ENCODE results near the gene GALNT11.
A peak's percentile ranks its signal among the peaks of the same experiment; 100 is the strongest.

GALNT11 gene

GRCh38 chr7:152086513-152086912, 61.0 kb downstream of the GALNT11 start:
- no peak for TF ChIP-seq CTCF (conservative IDR thresholded peaks at IDR 0.05; ENCODE audit: control insufficient read depth, insufficient read depth, low read depth, low read length)
- H3K4me3 ChIP-seq (ENCODE audit: control insufficient read depth, low read depth, low read length), result no peak overlapping the region
- no peak for DNase-seq (ENCODE audit: low read depth)

- H3K4me3 ChIP-seq (ENCODE audit: control insufficient read depth, low read depth, low read length), result no peak overlapping the region
- TF ChIP-seq CTCF (conservative IDR thresholded peaks at IDR 0.05; ENCODE audit: control insufficient read depth, insufficient read depth, low read depth, low read length), result no peak
Measured at GRCh38 chr7:152089183-152089582, 63.7 kb downstream of the GALNT11 start.

GRCh38 chr7:152090747-152091146, 65.3 kb downstream of the GALNT11 start:
- H3K4me3 ChIP-seq (ENCODE audit: control insufficient read depth, low read depth, low read length), result no peak overlapping the region
- no peak for DNase-seq (ENCODE audit: low read depth)
- no peak for TF ChIP-seq CTCF (conservative IDR thresholded peaks at IDR 0.05; ENCODE audit: control insufficient read depth, insufficient read depth, low read depth, low read length)

More at GRCh38 chr7:152089183-152089582, 63.7 kb downstream of the GALNT11 start:
- no peak for DNase-seq (ENCODE audit: low read depth)

- DNase-seq (ENCODE audit: low read depth), result peak; percentile 27
- no peak overlapping the region for H3K4me3 ChIP-seq (ENCODE audit: control insufficient read depth, low read depth, low read length)
- no peak for TF ChIP-seq CTCF (conservative IDR thresholded peaks at IDR 0.05; ENCODE audit: control insufficient read depth, insufficient read depth, low read depth, low read length)
Measured at GRCh38 chr7:152093717-152094116, 68.2 kb downstream of the GALNT11 start.

- no peak for TF ChIP-seq CTCF (conservative IDR thresholded peaks at IDR 0.05; ENCODE audit: control insufficient read depth, insufficient read depth, low read depth, low read length)
- no peak overlapping the region for H3K4me3 ChIP-seq (ENCODE audit: control insufficient read depth, low read depth, low read length)
- DNase-seq (ENCODE audit: low read depth), result no peak
Measured at GRCh38 chr7:152095771-152096170, 70.3 kb downstream of the GALNT11 start.

GRCh38 chr7:152097330-152097729, 71.9 kb downstream of the GALNT11 start:
- DNase-seq (ENCODE audit: low read depth), result no peak
- TF ChIP-seq CTCF (conservative IDR thresholded peaks at IDR 0.05; ENCODE audit: control insufficient read depth, insufficient read depth, low read depth, low read length), result no peak
- no peak overlapping the region for H3K4me3 ChIP-seq (ENCODE audit: control insufficient read depth, low read depth, low read length)

- no peak for TF ChIP-seq CTCF (conservative IDR thresholded peaks at IDR 0.05; ENCODE audit: control insufficient read depth, insufficient read depth, low read depth, low read length)
- no peak overlapping the region for H3K4me3 ChIP-seq (ENCODE audit: control insufficient read depth, low read depth, low read length)
- no peak for DNase-seq (ENCODE audit: low read depth)
Measured at GRCh38 chr7:152103066-152103465, 77.6 kb downstream of the GALNT11 start.

Data from fibroblast of mammary gland (primary cell).